CD4-positive, alpha-beta T cell treated with Interferon alpha-2 for 1 hour (primary cell): Measurements from ENCODE around the gene JMJD4.

Source experiments
- DNase-seq, 2 donors: peaks; one replicate each; pipeline ENCODE4 v3.0.0-alpha.2; 2020 to 2022

The JMJD4 gene

GRCh38 chr1:227749225-227749624 lies 14.1 kb upstream of the JMJD4 start:
- DNase-seq = no peak

- peak in 1 of 2 donors; percentile 55 for DNase-seq
These were observed 13.5 kb upstream of the JMJD4 start for GRCh38 chr1:227748496-227749182.

- DNase-seq = no peak
These were observed 12.9 kb upstream of the JMJD4 start for GRCh38 chr1:227747948-227748495.

GRCh38 chr1:227747382-227747781 lies 12.3 kb upstream of the JMJD4 start:
- no peak for DNase-seq

- DNase-seq = no peak
These were observed 11.6 kb upstream of the JMJD4 start for GRCh38 chr1:227746676-227747075.

GRCh38 chr1:227745568-227746265 lies 10.6 kb upstream of the JMJD4 start:
- DNase-seq = no peak

GRCh38 chr1:227744668-227745067 lies 9.6 kb upstream of the JMJD4 start:
- DNase-seq = no peak

- DNase-seq = no peak
These were observed 7.9 kb upstream of the JMJD4 start for GRCh38 chr1:227742738-227743715.

- DNase-seq = no peak
These were observed 6.2 kb upstream of the JMJD4 start for GRCh38 chr1:227741166-227741870.

GRCh38 chr1:227740401-227740960 lies 5.4 kb upstream of the JMJD4 start:
- DNase-seq = no peak

GRCh38 chr1:227739636-227740035 lies 4.5 kb upstream of the JMJD4 start:
- DNase-seq = no peak

- DNase-seq = no peak
These were observed 3.7 kb upstream of the JMJD4 start for GRCh38 chr1:227738820-227739219.

- DNase-seq = no peak
These were observed 1.8 kb upstream of the JMJD4 start for GRCh38 chr1:227736814-227737432.

- DNase-seq = no peak
These were observed 610 bp upstream of the JMJD4 start for GRCh38 chr1:227735539-227736285.

- DNase-seq = no peak
These were observed 601 bp downstream of the JMJD4 start for GRCh38 chr1:227734546-227734855.

- no peak for DNase-seq
These were observed 1.2 kb downstream of the JMJD4 start for GRCh38 chr1:227733751-227734545.

- DNase-seq = no peak
These were observed 1.8 kb downstream of the JMJD4 start for GRCh38 chr1:227733309-227733705.

- DNase-seq = no peak
These were observed 2.4 kb downstream of the JMJD4 start for GRCh38 chr1:227732586-227733308.
